ENCODE data around the gene MYH11. TPM values are rescaled to one million over a fixed set of nuclear protein-coding genes. Genes with fewer than 3 reads are reported as not detected.

The MYH11 gene
- total and polyA plus RNA-seq, 2 of the 13 experiments (the other 11 are each of a cell fraction or from before 2014, with no cell fraction given), result not detected

- 3% methylated on average over 7 of the region's 7 CpGs for WGBS (ENCODE audit: low lambda C conversion rate)
- H2AFZ ChIP-seq (ENCODE audit: low read length), result no peak overlapping the region
- H3K4me3 ChIP-seq (replicated peaks in 1 of 3; ENCODE audit: insufficient read depth in 1 of 3, low read depth in 2 of 3, low read length in 3 of 3), result no peak overlapping the region
- POLR2A ChIA-PET, result no interaction called here
- H3K4me2 ChIP-seq (ENCODE audit: low read depth, low read length), result no peak overlapping the region
- CTCF ChIA-PET (ENCODE audit: low intra/inter-chr PET ratio, low total read pairs), result interaction anchor here (1.2 kb wide), 1 partner anchor 46 kb away, joined by 6 read pairs; no protein-coding TSS in a partner anchor
- no peaks in the 10 kb centered on the region for H3K36me3 ChIP-seq (replicated peaks in 1 of 2; ENCODE audit: control insufficient read depth in 1 of 2, insufficient read depth in 2 of 2, low read length in 2 of 2)
- H3K27ac ChIP-seq (ENCODE audit: extremely low read length, insufficient read depth, low read length), result no peak overlapping the region
- H3K4me1 ChIP-seq (ENCODE audit: insufficient read depth, low read length), result peaks cover 11% of the 10 kb centered on the region; the same call in 1 of the 2 replicates
- no TSS peak for BruUV-seq (replicated peaks)
- no peaks in the 10 kb centered on the region for H3K9me3 ChIP-seq (ENCODE audit: low read length)
- no peaks in the 10 kb centered on the region for H4K20me1 ChIP-seq (ENCODE audit: insufficient read depth, low read length)
- no peak for FAIRE-seq
- no peak overlapping the region for H3K9ac ChIP-seq (ENCODE audit: insufficient read depth, low read depth, low read length)
- intact Hi-C loops (cut with micrococcal nuclease; ENCODE audit: unreplicated experiment), result no loop called here
- H3K79me2 ChIP-seq (ENCODE audit: insufficient read depth, low read length), result no peaks in the 10 kb centered on the region
- DNase-seq (ENCODE audit: low spot score), result no peak
- peaks cover 0 to 29% of the 10 kb centered on the region in 2 experiments; a peak in 3 of 5 replicates for H3K27me3 ChIP-seq (ENCODE audit: control insufficient read depth in 1 of 2, insufficient read depth in 2 of 2, low read length in 2 of 2)
- no peak for ATAC-seq
- in situ Hi-C loops (cut with HindIII; ENCODE audit: extremely low pct_ligation_motif_present, low pct_unique_long_range_greater_than_20kb), result loop anchor here (5.0 kb wide), 2 partner anchors 47 to 352 kb away; no protein-coding TSS in a partner anchor
- TF ChIP-seq CENPX (CRISPR knock-in tag; IDR thresholded peaks at IDR 0.05), result no peak
- TF ChIP-seq STAG1 (CRISPR knock-in tag; IDR thresholded peaks at IDR 0.05), result no peak
- TF ChIP-seq NFIC (IDR thresholded peaks at IDR 0.05; ENCODE audit: low read length), result no peak
- no peak for TF ChIP-seq PRDM15 (CRISPR knock-in tag; IDR thresholded peaks at IDR 0.05)
- no peak for TF ChIP-seq ETS1 (CRISPR knock-in tag; IDR thresholded peaks at IDR 0.05)
- TF ChIP-seq ZNF142 (CRISPR knock-in tag; IDR thresholded peaks at IDR 0.05), result no peak
- TF ChIP-seq ZNF878 (CRISPR knock-in tag; IDR thresholded peaks at IDR 0.05), result no peak
- TF ChIP-seq ZHX1 (CRISPR knock-in tag; IDR thresholded peaks at IDR 0.05; ENCODE audit: low read depth), result no peak
- no peak for TF ChIP-seq ZNF747 (CRISPR knock-in tag; IDR thresholded peaks at IDR 0.05; ENCODE audit: borderline replicate concordance)
Observed at GRCh38 chr16:15775663-15776304, 81.0 kb downstream of the MYH11 start.

Data from HepG2 (cell line).